T-helper 22 cell (primary cell): ENCODE results near the gene FUBP1.
"Not testable (repeated sequence)": the region's sequence is repeated elsewhere in the genome, so short reads cannot be mapped to it uniquely, and the experiment has no call there.

Experiments used
- DNase-seq: peaks from one replicate; pipeline ENCODE4 v3.0.0-alpha.2; 2020; ENCODE audit warnings: low read depth

FUBP1 gene

GRCh38 chr1:77987919-77988318 lies 9.0 kb upstream of the FUBP1 start:
- no peak for DNase-seq

DNA sequence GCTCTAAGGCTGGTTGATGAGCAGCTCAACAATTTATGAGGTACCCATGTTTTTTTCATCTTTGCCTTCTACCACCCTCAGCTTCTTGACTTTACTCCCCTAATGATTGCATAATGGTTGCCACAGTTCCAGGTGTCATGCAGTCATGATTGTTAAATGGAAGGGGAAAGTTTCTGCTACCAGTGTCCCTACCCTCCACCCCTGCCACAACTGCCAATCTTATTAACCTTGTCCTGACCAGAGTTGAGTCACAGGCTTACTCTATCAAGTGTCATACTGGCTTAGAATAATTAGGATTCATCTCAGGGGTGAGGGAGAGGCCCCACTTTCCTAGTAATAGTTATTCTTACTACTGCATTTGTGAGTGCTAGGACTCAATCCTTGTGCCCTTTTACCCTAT lies 7.9 kb upstream of the FUBP1 start:
- DNase-seq, result no peak

GRCh38 chr1:77984629-77985028 lies 5.8 kb upstream of the FUBP1 start:
- DNase-seq, result no peak

GRCh38 chr1:77983997-77984355 lies 5.1 kb upstream of the FUBP1 start:
- DNase-seq, result no peak

GRCh38 chr1:77983352-77983996 lies 4.6 kb upstream of the FUBP1 start:
- not testable (repeated sequence) for DNase-seq

GRCh38 chr1:77978293-77978968 lies 441 bp downstream of the FUBP1 start:
- DNase-seq, result peak; percentile 75

GRCh38 chr1:77977989-77978292 lies 931 bp downstream of the FUBP1 start:
- no peak for DNase-seq

DNA sequence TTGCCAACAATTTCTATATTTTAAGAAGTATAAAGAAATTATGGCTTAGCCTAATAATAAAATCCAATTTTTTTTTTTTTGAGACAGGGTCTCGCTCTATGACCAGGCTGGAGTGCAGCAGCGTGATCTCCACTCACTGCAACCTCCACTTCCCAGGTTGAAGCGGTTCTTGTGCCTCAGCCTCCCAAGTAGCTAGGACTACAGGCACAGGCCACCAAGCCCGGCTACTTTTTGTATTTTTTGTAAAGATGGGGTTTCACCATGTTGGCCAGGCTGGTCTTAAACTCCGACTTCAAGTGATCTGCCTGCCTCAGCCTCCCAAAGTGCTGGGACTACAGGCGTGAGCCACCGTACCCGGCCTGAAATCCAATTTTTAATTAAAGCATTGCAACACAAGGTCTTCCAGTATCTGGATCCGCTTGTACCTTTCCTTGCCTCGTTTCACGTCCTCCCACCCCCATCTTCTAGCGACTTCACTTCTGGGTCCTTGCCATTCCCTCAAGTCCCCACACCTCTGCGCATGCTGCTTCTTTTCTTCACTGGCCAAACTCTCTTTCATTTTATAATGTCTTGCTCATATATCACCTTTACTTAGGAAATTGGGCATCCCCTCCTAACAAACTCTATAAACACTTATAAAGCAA lies 2.3 kb downstream of the FUBP1 start:
- DNase-seq, result no peak

DNA sequence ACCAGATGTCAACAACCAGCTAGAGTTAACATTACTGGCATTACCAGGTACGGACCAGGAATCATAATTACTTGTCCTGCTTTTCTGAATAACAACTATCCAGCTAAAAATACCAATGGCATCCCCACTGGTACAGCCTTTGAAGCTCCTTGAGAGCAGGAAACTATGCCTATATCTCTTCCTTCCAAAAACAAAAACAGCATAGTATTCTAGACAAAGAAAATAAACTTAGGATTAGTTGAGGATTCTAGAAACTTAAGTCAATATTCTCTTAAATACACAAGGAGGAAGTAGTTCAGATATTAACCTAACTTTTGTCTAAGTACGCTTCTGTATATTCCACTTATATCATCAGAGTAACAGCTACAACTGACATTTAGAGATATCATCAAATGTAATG lies 3.0 kb downstream of the FUBP1 start:
- DNase-seq, result no peak

- no peak for DNase-seq
Observed at GRCh38 chr1:77975386-77975785, 3.5 kb downstream of the FUBP1 start.

DNA sequence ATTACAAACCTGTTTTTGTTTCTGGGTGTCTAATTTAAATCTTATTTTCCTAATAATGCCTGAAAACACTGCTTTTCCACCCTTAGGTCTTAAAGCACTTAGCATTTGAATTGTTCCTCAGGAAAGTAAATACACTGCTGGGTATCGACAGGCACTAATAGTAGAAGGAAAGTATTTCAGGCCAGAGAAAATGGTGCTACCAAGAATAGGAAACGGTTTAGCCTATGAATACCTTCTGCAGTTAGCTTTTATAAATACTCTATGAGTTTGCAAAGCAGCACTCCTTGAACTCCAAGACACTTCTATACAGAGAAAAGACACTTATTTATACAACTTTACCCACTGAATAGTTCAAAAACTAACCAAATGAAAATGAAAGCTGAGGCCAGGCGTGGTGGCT lies 6.8 kb downstream of the FUBP1 start:
- no peak for DNase-seq

DNA sequence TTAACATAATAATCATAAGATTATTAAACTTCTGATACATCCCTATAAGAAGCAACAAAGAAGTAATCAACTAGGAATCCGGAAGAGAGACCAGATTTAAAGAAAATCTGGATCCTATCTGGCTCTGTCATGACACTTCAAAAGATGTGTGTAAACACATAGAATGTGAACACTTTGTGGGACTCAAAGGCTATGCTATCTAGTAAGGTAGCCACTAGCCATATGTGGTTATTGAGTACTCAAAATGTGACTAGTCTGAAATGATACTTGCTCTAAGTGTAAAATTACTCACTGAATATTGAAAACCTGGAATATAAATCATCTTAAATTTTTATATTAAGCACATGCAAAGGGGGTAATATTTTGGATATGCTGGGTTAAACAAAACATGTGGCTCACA lies 8.7 kb downstream of the FUBP1 start:
- DNase-seq, result no peak

GRCh38 chr1:77966291-77966690 lies 12.6 kb downstream of the FUBP1 start:
- no peak for DNase-seq

GRCh38 chr1:77961392-77961791 lies 17.5 kb downstream of the FUBP1 start:
- DNase-seq, result no peak

DNA sequence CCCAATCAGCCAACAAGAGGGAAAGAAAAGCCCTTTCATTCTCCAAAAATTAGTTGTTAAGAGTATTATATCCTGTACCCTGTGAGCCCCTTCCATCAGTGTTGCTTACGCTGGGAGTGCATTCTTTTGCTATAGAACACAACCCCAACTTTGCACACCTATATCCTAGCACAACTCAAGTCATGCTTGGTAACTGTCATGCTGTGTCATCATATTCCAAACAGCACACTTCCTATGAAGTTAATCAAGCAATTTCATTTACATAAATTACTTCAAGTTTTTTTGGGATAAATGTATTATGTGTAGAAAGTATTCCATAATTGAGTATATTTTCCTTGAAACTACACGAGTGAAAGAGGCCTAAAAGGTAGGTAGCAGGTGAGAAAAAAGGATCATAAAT lies 20.0 kb downstream of the FUBP1 start:
- no peak for DNase-seq

GRCh38 chr1:77958391-77958790 lies 20.5 kb downstream of the FUBP1 start:
- no peak for DNase-seq

- DNase-seq, result no peak
Observed at GRCh38 chr1:77956464-77956863, 22.4 kb downstream of the FUBP1 start.

- no peak for DNase-seq
Observed at GRCh38 chr1:77955709-77956108, 23.2 kb downstream of the FUBP1 start.

DNA sequence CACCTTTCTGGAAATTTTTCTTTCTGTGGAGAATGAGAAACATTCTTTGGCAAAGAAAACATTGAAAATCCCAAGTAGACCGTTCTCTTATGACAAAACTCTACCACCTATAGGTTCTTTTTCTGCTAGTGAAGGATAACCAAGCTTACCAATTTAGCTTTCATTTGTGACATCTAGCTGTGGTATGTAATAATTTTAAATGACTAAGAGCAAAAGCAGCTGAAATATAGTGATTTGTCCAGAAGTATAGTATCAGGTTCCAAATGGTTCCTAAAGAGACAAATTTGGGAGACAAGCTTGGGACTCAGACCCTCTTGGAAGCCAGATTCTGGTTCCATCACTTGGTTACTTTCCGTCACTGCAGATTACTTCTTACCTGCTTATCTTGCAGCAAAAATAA lies 24.4 kb downstream of the FUBP1 start:
- no peak for DNase-seq

GRCh38 chr1:77953907-77954306 lies 25.0 kb downstream of the FUBP1 start:
- DNase-seq, result no peak

GRCh38 chr1:77951328-77951727 lies 27.5 kb downstream of the FUBP1 start:
- no peak for DNase-seq

DNA sequence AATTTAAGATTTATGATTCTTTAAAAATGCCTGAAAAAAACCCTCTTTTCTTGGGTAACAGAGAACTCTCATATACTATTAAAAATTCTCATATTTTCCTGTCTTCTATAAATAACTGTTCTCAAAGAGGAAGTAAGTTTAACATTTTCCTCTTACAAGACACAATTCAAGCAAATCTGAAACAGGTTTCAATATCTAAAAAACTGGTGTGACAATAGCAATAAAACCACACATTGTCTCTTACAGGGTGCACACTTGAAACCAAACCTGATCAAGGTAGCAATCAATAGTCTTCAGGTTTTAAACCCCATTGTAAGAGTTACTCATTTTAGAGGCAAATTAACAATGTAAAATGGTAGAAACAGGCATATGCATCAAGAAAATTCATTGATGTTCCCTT lies 28.0 kb downstream of the FUBP1 start:
- DNase-seq, result no peak

DNA sequence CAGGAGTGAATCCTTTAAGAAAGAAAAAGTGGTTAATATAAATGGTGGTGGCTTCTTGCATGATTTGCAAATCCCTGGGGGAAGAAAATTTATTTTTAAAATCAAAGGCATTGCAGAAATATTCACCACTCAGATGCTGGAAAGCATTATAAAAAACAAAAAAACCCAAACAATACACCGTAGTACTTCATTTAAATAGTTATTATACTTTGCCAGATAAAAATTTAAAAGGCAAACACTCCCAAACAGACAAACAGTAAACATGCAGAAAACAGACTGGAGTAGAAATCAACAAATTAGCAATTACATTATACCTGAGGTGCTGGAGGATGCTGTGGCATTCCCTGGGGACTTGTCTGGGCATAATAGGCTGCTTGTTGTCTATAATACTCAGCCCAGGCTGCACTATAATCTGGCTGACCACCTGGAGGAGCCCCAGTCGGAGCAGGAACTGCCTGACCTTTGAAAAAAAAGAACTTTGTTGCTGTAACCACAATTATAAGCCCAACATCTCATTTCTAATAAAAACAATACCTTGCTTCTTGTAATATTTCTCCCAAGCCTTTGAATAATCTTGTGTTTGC lies 29.9 kb downstream of the FUBP1 start:
- DNase-seq, result no peak

DNA sequence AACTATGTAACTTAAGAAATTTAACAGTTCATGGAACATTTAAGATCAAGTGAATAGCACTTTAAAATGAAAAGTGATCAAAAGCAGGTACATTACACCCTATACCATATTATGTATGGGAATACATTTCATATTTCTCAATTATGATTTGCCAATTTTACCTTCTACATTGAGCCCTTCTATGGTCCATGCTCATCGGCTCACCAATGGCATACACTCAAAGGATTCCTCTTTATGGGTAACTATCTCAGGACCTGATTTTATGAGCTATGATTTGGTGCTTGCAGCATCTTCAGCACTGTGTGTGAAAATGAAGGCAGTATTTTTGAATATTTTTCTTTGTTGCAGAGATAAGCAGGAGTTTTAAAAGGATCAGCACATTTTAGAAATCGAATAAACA lies 33.5 kb downstream of the FUBP1 start:
- DNase-seq, result no peak
